ENCODE measurements around the gene PLD3.
"Not testable (repeated sequence)": the region's sequence is repeated elsewhere in the genome, so short reads cannot be mapped to it uniquely, and the experiment has no call there.

PLD3 gene

GRCh38 chr19:40407714-40408597, 59.5 kb downstream of the PLD3 start:
- H2AFZ ChIP-seq (ENCODE audit: low read length): no peak overlapping the region
- peak overlapping the region; percentile 87 for H2BK120ac ChIP-seq (ENCODE audit: low read depth, low read length)
- H3K36me3 ChIP-seq (replicated peaks in 1 of 2; ENCODE audit: control insufficient read depth in 2 of 2, insufficient read depth in 2 of 2, low read length in 2 of 2): no peaks in the 10 kb centered on the region
- peak overlapping the region; percentile 83 for H2BK15ac ChIP-seq (ENCODE audit: low read length)
- peak overlapping the region; percentile 94 for H4K91ac ChIP-seq (ENCODE audit: low read depth, low read length, poor library complexity)
- H2AK5ac ChIP-seq (ENCODE audit: low read depth, low read length): peak overlapping the region; percentile 97
- no peak for DNase-seq (ENCODE audit: low spot score)
- no peak overlapping the region for H2BK5ac ChIP-seq (ENCODE audit: low read length)
- peak overlapping the region; percentile 47 for H3K14ac ChIP-seq (ENCODE audit: low read length)
- H3K4ac ChIP-seq (ENCODE audit: low read length): peak overlapping the region; percentile 98
- no peaks in the 10 kb centered on the region for H3K9me3 ChIP-seq (replicated peaks in 1 of 2; ENCODE audit: control insufficient read depth in 2 of 2, insufficient read depth in 1 of 2, low read depth in 1 of 2, low read length in 2 of 2)
- peaks cover 16 to 19% of the 10 kb centered on the region in 2 donors for H3K4me1 ChIP-seq (ENCODE audit: control insufficient read depth in 2 of 2, insufficient read depth in 1 of 2, low read depth in 1 of 2, low read length in 2 of 2)
- H3K9ac ChIP-seq (ENCODE audit: low read depth, low read length, poor library complexity): no peak overlapping the region
- peak overlapping the region; percentile 64 for H3K18ac ChIP-seq (ENCODE audit: low read length)
- H3K23ac ChIP-seq (ENCODE audit: low read depth, low read length, poor library complexity): peak overlapping the region; percentile 85
- peak overlapping the region; percentile 73 for H2BK12ac ChIP-seq (ENCODE audit: low read length)
- H4K8ac ChIP-seq (ENCODE audit: low read depth, low read length): no peak overlapping the region
- no peaks in the 10 kb centered on the region for H3K27me3 ChIP-seq (ENCODE audit: control insufficient read depth in 3 of 3, insufficient read depth in 3 of 3, low read depth in 1 of 3, low read length in 3 of 3)
- no peak overlapping the region for H3K4me2 ChIP-seq (ENCODE audit: insufficient read depth, low read length, poor library complexity, severe bottlenecking)
- H3K79me1 ChIP-seq (ENCODE audit: low read depth, low read length): peaks cover 1% of the 10 kb centered on the region
- no CpG with 5 or more reads among the region's 22 CpGs for WGBS, 2 donors (ENCODE audit: extremely low coverage in 2 of 2, insufficient read length in 2 of 2, insufficient replicate concordance in 1 of 2)
- H3K4me3 ChIP-seq (ENCODE audit: low read length in 2 of 2): no peak overlapping the region
- no peak overlapping the region for H3K27ac ChIP-seq (replicated peaks; ENCODE audit: low read length)

- H2AK5ac ChIP-seq (ENCODE audit: low read depth, low read length): peak overlapping the region; percentile 97
- H4K8ac ChIP-seq (ENCODE audit: low read depth, low read length); H3K9me3 ChIP-seq (replicated peaks in 1 of 2; ENCODE audit: control insufficient read depth in 2 of 2, insufficient read depth in 1 of 2, low read depth in 1 of 2, low read length in 2 of 2); H3K4me2 ChIP-seq (ENCODE audit: insufficient read depth, low read length, poor library complexity, severe bottlenecking); H3K36me3 ChIP-seq (replicated peaks in 1 of 2; ENCODE audit: control insufficient read depth in 2 of 2, insufficient read depth in 2 of 2, low read length in 2 of 2); H2AFZ ChIP-seq (ENCODE audit: low read length); H2BK120ac ChIP-seq (ENCODE audit: low read depth, low read length); H3K79me1 ChIP-seq (ENCODE audit: low read depth, low read length); H2BK5ac ChIP-seq (ENCODE audit: low read length); H2BK12ac ChIP-seq (ENCODE audit: low read length); DNase-seq (ENCODE audit: low spot score); H3K4ac ChIP-seq (ENCODE audit: low read length); H3K23ac ChIP-seq (ENCODE audit: low read depth, low read length, poor library complexity); H3K14ac ChIP-seq (ENCODE audit: low read length); H3K27ac ChIP-seq (replicated peaks; ENCODE audit: low read length); H3K18ac ChIP-seq (ENCODE audit: low read length); H3K27me3 ChIP-seq (ENCODE audit: control insufficient read depth in 3 of 3, insufficient read depth in 3 of 3, low read depth in 1 of 3, low read length in 3 of 3); H3K9ac ChIP-seq (ENCODE audit: low read depth, low read length, poor library complexity); H3K4me3 ChIP-seq (ENCODE audit: low read length in 2 of 2); H4K91ac ChIP-seq (ENCODE audit: low read depth, low read length, poor library complexity): not testable (repeated sequence)
- H3K4me1 ChIP-seq (ENCODE audit: control insufficient read depth in 2 of 2, insufficient read depth in 1 of 2, low read depth in 1 of 2, low read length in 2 of 2): peaks cover 16 to 20% of the 10 kb centered on the region in 2 donors
- no CpG with 5 or more reads among the region's 8 CpGs for WGBS, 2 donors (ENCODE audit: extremely low coverage in 2 of 2, insufficient read length in 2 of 2, insufficient replicate concordance in 1 of 2)
- H2BK15ac ChIP-seq (ENCODE audit: low read length): peak overlapping the region; percentile 83
Measured at GRCh38 chr19:40408598-40408925, 60.1 kb downstream of the PLD3 start.

GRCh38 chr19:40410030-40410389, 61.5 kb downstream of the PLD3 start:
- peak overlapping the region; percentile 39 for H2BK5ac ChIP-seq (ENCODE audit: low read length)
- peak overlapping the region; percentile 13 for H2AK5ac ChIP-seq (ENCODE audit: low read depth, low read length)
- H3K27ac ChIP-seq (replicated peaks; ENCODE audit: low read length): no peak overlapping the region
- H2AFZ ChIP-seq (ENCODE audit: low read length): peak overlapping the region; percentile 84
- H3K4me2 ChIP-seq (ENCODE audit: insufficient read depth, low read length, poor library complexity, severe bottlenecking): peak overlapping the region; percentile 14
- H3K4me3 ChIP-seq (ENCODE audit: low read length in 2 of 2): no peak overlapping the region
- no peaks in the 10 kb centered on the region for H3K36me3 ChIP-seq (replicated peaks in 1 of 2; ENCODE audit: control insufficient read depth in 2 of 2, insufficient read depth in 2 of 2, low read length in 2 of 2)
- no peak overlapping the region for H4K8ac ChIP-seq (ENCODE audit: low read depth, low read length)
- no peak overlapping the region for H2BK12ac ChIP-seq (ENCODE audit: low read length)
- no peak overlapping the region for H3K4ac ChIP-seq (ENCODE audit: low read length)
- no CpG with 5 or more reads among the region's 9 CpGs for WGBS, 2 donors (ENCODE audit: extremely low coverage in 2 of 2, insufficient read length in 2 of 2, insufficient replicate concordance in 1 of 2)
- no peak overlapping the region for H3K14ac ChIP-seq (ENCODE audit: low read length)
- H3K9ac ChIP-seq (ENCODE audit: low read depth, low read length, poor library complexity): no peak overlapping the region
- no peak overlapping the region for H2BK120ac ChIP-seq (ENCODE audit: low read depth, low read length)
- no peaks in the 10 kb centered on the region for H3K27me3 ChIP-seq (ENCODE audit: control insufficient read depth in 3 of 3, insufficient read depth in 3 of 3, low read depth in 1 of 3, low read length in 3 of 3)
- H3K23ac ChIP-seq (ENCODE audit: low read depth, low read length, poor library complexity): no peak overlapping the region
- H3K79me1 ChIP-seq (ENCODE audit: low read depth, low read length): no peaks in the 10 kb centered on the region
- H3K4me1 ChIP-seq (ENCODE audit: control insufficient read depth in 2 of 2, insufficient read depth in 1 of 2, low read depth in 1 of 2, low read length in 2 of 2): peaks cover 11 to 20% of the 10 kb centered on the region in 2 donors
- H3K18ac ChIP-seq (ENCODE audit: low read length): peak overlapping the region; percentile 38
- H2BK15ac ChIP-seq (ENCODE audit: low read length): no peak overlapping the region
- DNase-seq (ENCODE audit: low spot score): no peak
- H4K91ac ChIP-seq (ENCODE audit: low read depth, low read length, poor library complexity): no peak overlapping the region
- H3K9me3 ChIP-seq (replicated peaks in 1 of 2; ENCODE audit: control insufficient read depth in 2 of 2, insufficient read depth in 1 of 2, low read depth in 1 of 2, low read length in 2 of 2): no peaks in the 10 kb centered on the region

GRCh38 chr19:40411125-40411842, 62.8 kb downstream of the PLD3 start:
- Histone ChIP-seq H3K4me2 (ENCODE audit: insufficient read depth, low read length, poor library complexity, severe bottlenecking) (no peak overlapping the region), H4K91ac (ENCODE audit: low read depth, low read length, poor library complexity) (peak overlapping the region; percentile 39), H2BK120ac (ENCODE audit: low read depth, low read length) (no peak overlapping the region), H3K36me3 (replicated peaks in 1 of 2; ENCODE audit: control insufficient read depth in 2 of 2, insufficient read depth in 2 of 2, low read length in 2 of 2) (no peaks in the 10 kb centered on the region), H2BK15ac (ENCODE audit: low read length) (peak overlapping the region; percentile 87), H3K4ac (ENCODE audit: low read length) (no peak overlapping the region), H3K14ac (ENCODE audit: low read length) (no peak overlapping the region), H2BK5ac (ENCODE audit: low read length) (peak overlapping the region; percentile 11), H3K27me3 (ENCODE audit: control insufficient read depth in 3 of 3, insufficient read depth in 3 of 3, low read depth in 1 of 3, low read length in 3 of 3) (no peaks in the 10 kb centered on the region), H4K8ac (ENCODE audit: low read depth, low read length) (no peak overlapping the region), H3K27ac (replicated peaks; ENCODE audit: low read length) (no peak overlapping the region), H3K23ac (ENCODE audit: low read depth, low read length, poor library complexity) (peak overlapping the region; percentile 6), H2AFZ (ENCODE audit: low read length) (no peak overlapping the region), H3K9me3 (replicated peaks in 1 of 2; ENCODE audit: control insufficient read depth in 2 of 2, insufficient read depth in 1 of 2, low read depth in 1 of 2, low read length in 2 of 2) (no peaks in the 10 kb centered on the region), H3K4me3 (ENCODE audit: low read length in 2 of 2) (no peak overlapping the region), H3K18ac (ENCODE audit: low read length) (peak overlapping the region; percentile 44), H3K4me1 (ENCODE audit: control insufficient read depth in 2 of 2, insufficient read depth in 1 of 2, low read depth in 1 of 2, low read length in 2 of 2) (peaks cover 8 to 20% of the 10 kb centered on the region in 2 donors), H2AK5ac (ENCODE audit: low read depth, low read length) (peak overlapping the region; percentile 82), H3K9ac (ENCODE audit: low read depth, low read length, poor library complexity) (no peak overlapping the region), H3K79me1 (ENCODE audit: low read depth, low read length) (no peaks in the 10 kb centered on the region), H2BK12ac (ENCODE audit: low read length) (peak overlapping the region; percentile 31)
- WGBS, 2 donors (ENCODE audit: extremely low coverage in 2 of 2, insufficient read length in 2 of 2, insufficient replicate concordance in 1 of 2): no CpG with 5 or more reads among the region's 16 CpGs
- DNase-seq (ENCODE audit: low spot score): no peak
